ENCODE measurements around the gene RUFY3.

- no peak for TF ChIP-seq CTCF (conservative IDR thresholded peaks at IDR 0.05; ENCODE audit: low read depth in 2 of 2)
- TF ChIP-seq, protein P1, sequence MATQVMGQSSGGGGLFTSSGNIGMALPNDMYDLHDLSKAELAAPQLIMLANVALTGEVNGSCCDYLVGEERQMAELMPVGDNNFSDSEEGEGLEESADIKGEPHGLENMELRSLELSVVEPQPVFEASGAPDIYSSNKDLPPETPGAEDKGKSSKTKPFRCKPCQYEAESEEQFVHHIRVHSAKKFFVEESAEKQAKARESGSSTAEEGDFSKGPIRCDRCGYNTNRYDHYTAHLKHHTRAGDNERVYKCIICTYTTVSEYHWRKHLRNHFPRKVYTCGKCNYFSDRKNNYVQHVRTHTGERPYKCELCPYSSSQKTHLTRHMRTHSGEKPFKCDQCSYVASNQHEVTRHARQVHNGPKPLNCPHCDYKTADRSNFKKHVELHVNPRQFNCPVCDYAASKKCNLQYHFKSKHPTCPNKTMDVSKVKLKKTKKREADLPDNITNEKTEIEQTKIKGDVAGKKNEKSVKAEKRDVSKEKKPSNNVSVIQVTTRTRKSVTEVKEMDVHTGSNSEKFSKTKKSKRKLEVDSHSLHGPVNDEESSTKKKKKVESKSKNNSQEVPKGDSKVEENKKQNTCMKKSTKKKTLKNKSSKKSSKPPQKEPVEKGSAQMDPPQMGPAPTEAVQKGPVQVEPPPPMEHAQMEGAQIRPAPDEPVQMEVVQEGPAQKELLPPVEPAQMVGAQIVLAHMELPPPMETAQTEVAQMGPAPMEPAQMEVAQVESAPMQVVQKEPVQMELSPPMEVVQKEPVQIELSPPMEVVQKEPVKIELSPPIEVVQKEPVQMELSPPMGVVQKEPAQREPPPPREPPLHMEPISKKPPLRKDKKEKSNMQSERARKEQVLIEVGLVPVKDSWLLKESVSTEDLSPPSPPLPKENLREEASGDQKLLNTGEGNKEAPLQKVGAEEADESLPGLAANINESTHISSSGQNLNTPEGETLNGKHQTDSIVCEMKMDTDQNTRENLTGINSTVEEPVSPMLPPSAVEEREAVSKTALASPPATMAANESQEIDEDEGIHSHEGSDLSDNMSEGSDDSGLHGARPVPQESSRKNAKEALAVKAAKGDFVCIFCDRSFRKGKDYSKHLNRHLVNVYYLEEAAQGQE (IDR thresholded peaks at IDR 0.05; ENCODE audit: unreplicated experiment) = no peak
- TF ChIP-seq POLR2AphosphoS5 (IDR thresholded peaks at IDR 0.05; ENCODE audit: low read depth) = no peak
- TF ChIP-seq CREB1 (CRISPR knock-in tag; IDR thresholded peaks at IDR 0.05; ENCODE audit: low read depth) = no peak
Observed at GRCh38 chr4:70833675-70834074, 111.9 kb downstream of the RUFY3 start.

Measured in GM23338 (cell line).